ENCODE results near the gene KATNAL1.

Gene KATNAL1

DNA sequence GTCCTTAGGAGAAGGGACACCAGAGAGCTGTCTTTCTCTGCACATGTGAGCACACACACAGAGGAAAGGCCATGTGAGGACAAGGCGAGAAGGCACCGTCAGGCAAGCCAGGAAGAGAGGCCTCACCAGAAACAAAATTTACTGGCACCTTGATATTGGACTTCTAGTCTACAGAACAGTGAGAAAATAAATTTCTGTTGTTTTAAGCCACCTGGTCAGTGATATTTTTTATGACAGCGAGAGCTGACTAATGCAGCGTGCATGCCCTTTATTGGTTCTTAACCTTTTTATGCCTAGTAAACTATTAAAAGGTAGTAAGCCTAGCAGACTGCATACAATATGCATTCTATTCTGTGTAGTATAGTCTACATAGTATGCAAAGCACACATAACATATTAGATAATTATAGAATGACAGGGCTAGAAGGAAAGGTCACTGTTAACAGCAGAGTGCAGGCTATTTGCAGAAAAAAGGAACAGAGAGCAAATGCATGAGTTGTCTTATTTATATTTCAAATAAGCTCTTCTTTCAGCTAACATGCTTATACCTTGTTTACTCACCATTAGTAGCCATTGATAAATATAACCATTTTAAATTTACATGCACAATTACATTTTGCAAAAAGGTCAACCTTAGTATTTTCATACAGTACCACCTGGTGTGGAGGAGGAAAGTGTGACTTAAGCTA, 25.2 kb upstream of the KATNAL1 start:
- Histone ChIP-seq H3K27me3 (ENCODE audit: control insufficient read depth, insufficient read depth, low read length, poor library complexity, severe bottlenecking) (no peaks in the 10 kb centered on the region), H3K36me3 (ENCODE audit: control insufficient read depth, insufficient read depth, low read length) (no peaks in the 10 kb centered on the region), H3K9me3 (ENCODE audit: control insufficient read depth, low read length) (no peaks in the 10 kb centered on the region), H3K4me3 (ENCODE audit: insufficient read depth, low read depth, low read length) (no peak overlapping the region), H3K4me1 (ENCODE audit: control insufficient read depth, insufficient read depth, low read length) (no peaks in the 10 kb centered on the region), H3K27ac (ENCODE audit: insufficient read depth, low read depth, low read length, poor library complexity, severe bottlenecking) (no peak overlapping the region)
- WGBS, 2 experiments = 92 to 96% methylated on average over 4 of the region's 4 CpGs

DNA sequence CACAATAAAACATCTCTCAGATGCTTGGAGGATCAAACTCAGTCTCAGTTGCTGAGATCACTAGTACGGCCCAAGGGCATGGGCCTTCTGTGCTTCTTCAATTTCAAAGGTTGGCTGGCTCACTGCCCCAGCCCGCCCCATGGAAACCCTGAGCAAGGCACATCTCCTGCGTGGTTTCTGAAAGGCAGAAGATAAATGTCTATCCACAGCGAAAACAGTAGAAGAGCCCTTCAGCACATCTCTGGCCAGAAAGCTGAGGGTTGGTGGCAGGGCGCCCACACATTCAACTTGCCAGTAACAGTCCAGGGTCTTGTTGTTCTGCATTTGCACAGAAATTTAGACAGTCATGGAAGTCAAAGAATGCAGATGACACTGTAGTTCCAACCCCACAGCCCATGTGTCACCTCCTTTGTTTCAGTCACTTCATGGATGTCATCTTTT, 24.0 kb upstream of the KATNAL1 start:
- no peaks in the 10 kb centered on the region for H3K4me1 ChIP-seq (ENCODE audit: control insufficient read depth, insufficient read depth, low read length)
- 93 to 95% methylated on average over 5 of the region's 5 CpGs for WGBS, 2 experiments

DNA sequence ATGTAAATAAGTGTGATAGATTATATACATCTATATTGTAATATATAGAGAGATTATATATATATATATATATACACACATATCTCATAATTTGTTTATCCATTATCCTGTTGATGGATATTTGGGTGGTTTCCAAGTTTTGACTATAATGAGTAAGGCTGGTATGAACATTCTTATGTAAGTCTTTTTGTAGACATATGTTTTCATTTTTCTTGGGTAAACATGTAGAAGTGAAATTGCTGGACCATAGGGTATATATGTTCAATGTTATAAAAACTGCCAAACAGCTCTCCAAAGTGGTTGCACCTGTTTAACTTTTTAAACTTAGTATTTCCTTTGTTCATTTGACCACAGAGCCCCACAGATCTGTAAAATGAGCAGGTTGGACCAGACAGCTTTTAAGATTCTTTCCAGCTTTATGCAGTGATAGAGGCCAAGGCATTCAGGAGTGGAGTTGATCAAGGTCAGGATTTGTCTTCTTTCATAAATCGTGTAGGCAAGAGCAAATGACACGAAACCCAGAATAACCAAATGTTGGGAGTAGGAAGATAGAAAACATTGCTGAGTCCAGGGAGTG, 21.7 kb upstream of the KATNAL1 start:
- Histone ChIP-seq H3K27ac (ENCODE audit: insufficient read depth, low read depth, low read length, poor library complexity, severe bottlenecking) (no peak overlapping the region), H3K36me3 (ENCODE audit: control insufficient read depth, insufficient read depth, low read length) (no peaks in the 10 kb centered on the region), H3K27me3 (ENCODE audit: control insufficient read depth, insufficient read depth, low read length, poor library complexity, severe bottlenecking) (no peaks in the 10 kb centered on the region), H3K9me3 (ENCODE audit: control insufficient read depth, low read length) (no peaks in the 10 kb centered on the region), H3K4me1 (ENCODE audit: control insufficient read depth, insufficient read depth, low read length) (no peaks in the 10 kb centered on the region), H3K4me3 (ENCODE audit: insufficient read depth, low read depth, low read length) (no peak overlapping the region)
- WGBS, 2 experiments = 95 to 98% methylated on average over 2 of the region's 2 CpGs

More for the DNA sequence above, 24.0 kb upstream of the KATNAL1 start:
- Histone ChIP-seq H3K27ac (ENCODE audit: insufficient read depth, low read depth, low read length, poor library complexity, severe bottlenecking) (no peak overlapping the region), H3K4me3 (ENCODE audit: insufficient read depth, low read depth, low read length) (no peak overlapping the region), H3K9me3 (ENCODE audit: control insufficient read depth, low read length) (no peaks in the 10 kb centered on the region), H3K27me3 (ENCODE audit: control insufficient read depth, insufficient read depth, low read length, poor library complexity, severe bottlenecking) (no peaks in the 10 kb centered on the region), H3K36me3 (ENCODE audit: control insufficient read depth, insufficient read depth, low read length) (no peaks in the 10 kb centered on the region)

DNA sequence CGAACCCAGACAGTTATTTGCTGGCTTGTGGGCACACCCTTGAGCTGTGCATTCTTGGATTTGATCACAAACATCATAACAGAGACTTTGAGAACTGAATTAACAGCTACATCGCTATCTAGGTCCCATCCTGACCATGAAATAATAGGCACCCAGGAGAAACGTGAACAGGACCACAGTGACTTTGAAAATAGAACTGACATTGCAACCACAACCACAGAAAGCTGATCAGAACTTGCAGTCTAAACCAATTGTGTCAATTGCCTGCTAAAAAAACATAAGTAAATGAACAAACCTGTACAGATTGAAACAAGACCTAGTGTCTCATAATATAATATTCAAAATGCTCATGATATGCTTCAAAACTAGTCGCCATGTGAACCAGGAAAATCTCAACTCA, 18.3 kb upstream of the KATNAL1 start:
- H3K4me1 ChIP-seq (ENCODE audit: control insufficient read depth, insufficient read depth, low read length) = no peaks in the 10 kb centered on the region
- WGBS, 2 experiments = 91 to 94% methylated on average over 3 to 4 of the region's 4 CpGs
- no peak overlapping the region for H3K27ac ChIP-seq (ENCODE audit: insufficient read depth, low read depth, low read length, poor library complexity, severe bottlenecking)
- H3K4me3 ChIP-seq (ENCODE audit: insufficient read depth, low read depth, low read length) = no peak overlapping the region
- H3K27me3 ChIP-seq (ENCODE audit: control insufficient read depth, insufficient read depth, low read length, poor library complexity, severe bottlenecking) = no peaks in the 10 kb centered on the region
- H3K36me3 ChIP-seq (ENCODE audit: control insufficient read depth, insufficient read depth, low read length) = no peaks in the 10 kb centered on the region
- no peaks in the 10 kb centered on the region for H3K9me3 ChIP-seq (ENCODE audit: control insufficient read depth, low read length)

DNA sequence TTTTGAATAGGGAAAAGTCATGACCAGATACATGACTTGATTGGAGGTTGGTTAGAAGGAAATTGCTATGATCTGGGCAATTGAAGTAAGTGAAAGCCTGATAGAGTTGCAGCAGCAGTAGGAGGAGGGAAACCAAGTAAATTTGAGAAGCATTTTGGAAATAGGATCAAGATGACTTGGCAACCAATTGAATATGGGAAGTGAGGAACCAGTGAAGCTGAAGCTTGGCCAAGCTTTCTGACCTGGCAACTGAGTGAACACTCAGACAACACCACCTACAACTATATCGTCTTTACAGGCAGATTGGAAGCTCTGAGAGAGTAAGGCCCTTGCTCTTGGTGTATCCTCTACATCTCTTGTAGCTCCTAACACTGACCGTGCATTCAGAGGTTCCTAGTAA, 16.2 kb upstream of the KATNAL1 start:
- no peaks in the 10 kb centered on the region for H3K36me3 ChIP-seq (ENCODE audit: control insufficient read depth, insufficient read depth, low read length)
- no peaks in the 10 kb centered on the region for H3K9me3 ChIP-seq (ENCODE audit: control insufficient read depth, low read length)
- peaks cover 3% of the 10 kb centered on the region for H3K4me1 ChIP-seq (ENCODE audit: control insufficient read depth, insufficient read depth, low read length)
- H3K4me3 ChIP-seq (ENCODE audit: insufficient read depth, low read depth, low read length) = no peak overlapping the region
- 92 to 94% methylated on average over 2 of the region's 2 CpGs for WGBS, 2 experiments
- no peak overlapping the region for H3K27ac ChIP-seq (ENCODE audit: insufficient read depth, low read depth, low read length, poor library complexity, severe bottlenecking)
- no peaks in the 10 kb centered on the region for H3K27me3 ChIP-seq (ENCODE audit: control insufficient read depth, insufficient read depth, low read length, poor library complexity, severe bottlenecking)

DNA sequence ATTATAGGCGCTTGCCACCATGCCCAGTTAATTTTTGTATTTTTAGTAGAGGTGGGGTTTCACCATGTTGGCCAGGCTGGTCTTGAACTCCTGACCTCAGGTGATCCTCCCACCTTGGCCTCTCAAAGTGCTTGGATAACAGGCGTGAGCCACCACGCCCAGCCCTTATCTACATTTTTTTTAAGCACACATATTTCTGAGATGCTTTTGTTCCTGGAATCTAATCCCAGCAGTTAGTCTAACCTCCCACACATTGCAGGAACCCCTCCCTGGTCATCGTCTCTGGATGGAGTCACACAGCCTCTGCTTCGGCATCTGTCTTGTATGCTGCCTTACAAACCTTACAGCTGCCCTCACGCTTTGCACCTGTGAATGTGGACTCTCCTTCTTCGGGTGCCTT, 15.1 kb upstream of the KATNAL1 start:
- Histone ChIP-seq H3K9me3 (ENCODE audit: control insufficient read depth, low read length) (no peaks in the 10 kb centered on the region), H3K4me3 (ENCODE audit: insufficient read depth, low read depth, low read length) (no peak overlapping the region), H3K27me3 (ENCODE audit: control insufficient read depth, insufficient read depth, low read length, poor library complexity, severe bottlenecking) (no peaks in the 10 kb centered on the region), H3K36me3 (ENCODE audit: control insufficient read depth, insufficient read depth, low read length) (no peaks in the 10 kb centered on the region), H3K27ac (ENCODE audit: insufficient read depth, low read depth, low read length, poor library complexity, severe bottlenecking) (no peak overlapping the region), H3K4me1 (ENCODE audit: control insufficient read depth, insufficient read depth, low read length) (peaks cover 8% of the 10 kb centered on the region)
- 91 to 92% methylated on average over 6 to 7 of the region's 7 CpGs for WGBS, 2 experiments

DNA sequence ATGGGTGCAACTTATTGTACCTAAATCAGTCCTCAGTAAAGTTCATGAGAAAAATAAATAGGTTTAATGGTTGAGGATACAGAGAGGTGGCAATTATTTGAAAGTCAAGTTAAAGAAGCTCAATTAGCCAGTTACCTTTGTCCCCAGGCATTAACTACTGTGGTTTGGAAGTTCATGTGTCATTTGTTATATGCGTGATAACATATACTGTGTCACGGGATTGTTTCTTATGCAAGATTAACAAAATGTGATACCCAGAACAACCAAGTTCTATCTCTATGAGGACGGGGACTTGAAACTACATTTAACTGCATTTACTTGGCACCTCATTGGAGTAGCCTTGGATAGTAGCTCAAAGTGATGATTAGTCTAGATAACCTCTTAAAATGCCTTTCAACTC, 13.9 kb upstream of the KATNAL1 start:
- WGBS, 2 experiments = 97% methylated on average over 3 of the region's 3 CpGs
- H3K27me3 ChIP-seq (ENCODE audit: control insufficient read depth, insufficient read depth, low read length, poor library complexity, severe bottlenecking) = no peaks in the 10 kb centered on the region
- H3K36me3 ChIP-seq (ENCODE audit: control insufficient read depth, insufficient read depth, low read length) = no peaks in the 10 kb centered on the region
- peaks cover 8% of the 10 kb centered on the region for H3K4me1 ChIP-seq (ENCODE audit: control insufficient read depth, insufficient read depth, low read length)
- H3K4me3 ChIP-seq (ENCODE audit: insufficient read depth, low read depth, low read length) = no peak overlapping the region
- no peak overlapping the region for H3K27ac ChIP-seq (ENCODE audit: insufficient read depth, low read depth, low read length, poor library complexity, severe bottlenecking)
- no peaks in the 10 kb centered on the region for H3K9me3 ChIP-seq (ENCODE audit: control insufficient read depth, low read length)

DNA sequence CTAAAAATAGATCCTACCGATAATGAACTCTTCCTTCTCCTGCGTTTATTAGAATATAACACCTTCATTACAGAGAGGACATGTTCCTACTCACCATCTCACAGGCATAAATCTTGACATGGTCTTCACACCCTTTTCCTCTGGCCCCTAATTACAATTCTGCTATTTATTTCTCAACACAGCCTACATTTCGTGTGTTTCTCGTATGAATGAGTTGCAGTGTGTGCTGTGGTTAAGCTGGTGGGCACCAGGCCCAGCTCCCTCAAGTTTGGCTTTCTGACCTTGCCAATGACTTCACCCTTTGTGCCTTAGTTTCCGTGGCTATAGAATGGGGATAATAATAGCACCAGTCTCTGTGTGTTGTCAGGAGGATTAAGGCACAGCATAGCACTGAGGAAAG, 12.3 kb upstream of the KATNAL1 start:
- 92% methylated on average over 5 of the region's 5 CpGs for WGBS, 2 experiments
- no peaks in the 10 kb centered on the region for H3K36me3 ChIP-seq (ENCODE audit: control insufficient read depth, insufficient read depth, low read length)
- H3K4me3 ChIP-seq (ENCODE audit: insufficient read depth, low read depth, low read length) = no peak overlapping the region
- H3K9me3 ChIP-seq (ENCODE audit: control insufficient read depth, low read length) = no peaks in the 10 kb centered on the region
- no peaks in the 10 kb centered on the region for H3K27me3 ChIP-seq (ENCODE audit: control insufficient read depth, insufficient read depth, low read length, poor library complexity, severe bottlenecking)
- peaks cover 8% of the 10 kb centered on the region for H3K4me1 ChIP-seq (ENCODE audit: control insufficient read depth, insufficient read depth, low read length)
- H3K27ac ChIP-seq (ENCODE audit: insufficient read depth, low read depth, low read length, poor library complexity, severe bottlenecking) = no peak overlapping the region

DNA sequence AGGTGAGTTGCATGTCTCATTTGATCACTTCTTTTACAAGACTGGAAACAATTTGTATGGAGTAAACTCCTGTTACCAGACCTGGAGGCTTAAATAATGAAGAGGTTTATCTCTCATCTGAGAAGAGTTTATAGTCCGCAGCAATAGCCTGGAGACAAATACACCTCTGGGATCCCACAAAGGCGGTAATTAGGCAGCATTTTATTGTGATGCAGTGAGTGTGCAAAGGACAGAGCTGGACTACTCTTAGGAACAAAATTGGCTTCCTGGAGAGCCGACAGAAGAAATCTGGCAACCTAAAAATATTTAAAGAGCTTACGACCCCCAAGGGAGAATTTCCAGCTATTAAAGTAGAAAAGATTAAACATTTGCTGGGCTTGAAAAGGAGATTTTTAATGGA, 11.8 kb upstream of the KATNAL1 start:
- no peaks in the 10 kb centered on the region for H3K27me3 ChIP-seq (ENCODE audit: control insufficient read depth, insufficient read depth, low read length, poor library complexity, severe bottlenecking)
- 91 to 95% methylated on average over 4 of the region's 4 CpGs for WGBS, 2 experiments
- no peaks in the 10 kb centered on the region for H3K36me3 ChIP-seq (ENCODE audit: control insufficient read depth, insufficient read depth, low read length)
- no peak overlapping the region for H3K4me3 ChIP-seq (ENCODE audit: insufficient read depth, low read depth, low read length)
- H3K4me1 ChIP-seq (ENCODE audit: control insufficient read depth, insufficient read depth, low read length) = peaks cover 8% of the 10 kb centered on the region
- no peaks in the 10 kb centered on the region for H3K9me3 ChIP-seq (ENCODE audit: control insufficient read depth, low read length)
- H3K27ac ChIP-seq (ENCODE audit: insufficient read depth, low read depth, low read length, poor library complexity, severe bottlenecking) = no peak overlapping the region

DNA sequence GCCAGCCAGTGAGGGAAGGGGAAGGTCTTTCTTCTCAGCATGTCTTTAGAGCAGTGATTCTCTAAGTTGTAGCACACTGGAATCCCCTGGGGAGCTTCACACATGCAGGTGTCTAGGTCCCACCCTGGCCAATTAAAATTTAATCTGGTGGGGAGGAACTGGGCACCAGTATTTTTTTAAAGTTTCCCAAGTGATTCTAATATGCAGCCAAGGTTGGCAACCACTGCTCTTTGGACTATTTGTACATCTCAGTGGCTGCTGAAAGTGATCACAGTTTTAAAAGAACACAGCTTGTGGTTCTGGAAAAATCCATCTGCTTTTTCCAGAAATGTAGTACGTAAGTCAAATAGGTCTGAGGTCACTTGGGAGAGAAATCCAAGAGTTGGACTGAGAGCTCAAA, 10.7 kb upstream of the KATNAL1 start:
- peaks cover 8% of the 10 kb centered on the region for H3K4me1 ChIP-seq (ENCODE audit: control insufficient read depth, insufficient read depth, low read length)
- H3K36me3 ChIP-seq (ENCODE audit: control insufficient read depth, insufficient read depth, low read length) = no peaks in the 10 kb centered on the region
- H3K9me3 ChIP-seq (ENCODE audit: control insufficient read depth, low read length) = no peaks in the 10 kb centered on the region
- 92 to 96% methylated on average over 1 of the region's 1 CpG for WGBS, 2 experiments
- H3K4me3 ChIP-seq (ENCODE audit: insufficient read depth, low read depth, low read length) = no peak overlapping the region
- no peaks in the 10 kb centered on the region for H3K27me3 ChIP-seq (ENCODE audit: control insufficient read depth, insufficient read depth, low read length, poor library complexity, severe bottlenecking)
- no peak overlapping the region for H3K27ac ChIP-seq (ENCODE audit: insufficient read depth, low read depth, low read length, poor library complexity, severe bottlenecking)
